Measurements from ENCODE around the gene LTBP3.

Gene LTBP3

DNA sequence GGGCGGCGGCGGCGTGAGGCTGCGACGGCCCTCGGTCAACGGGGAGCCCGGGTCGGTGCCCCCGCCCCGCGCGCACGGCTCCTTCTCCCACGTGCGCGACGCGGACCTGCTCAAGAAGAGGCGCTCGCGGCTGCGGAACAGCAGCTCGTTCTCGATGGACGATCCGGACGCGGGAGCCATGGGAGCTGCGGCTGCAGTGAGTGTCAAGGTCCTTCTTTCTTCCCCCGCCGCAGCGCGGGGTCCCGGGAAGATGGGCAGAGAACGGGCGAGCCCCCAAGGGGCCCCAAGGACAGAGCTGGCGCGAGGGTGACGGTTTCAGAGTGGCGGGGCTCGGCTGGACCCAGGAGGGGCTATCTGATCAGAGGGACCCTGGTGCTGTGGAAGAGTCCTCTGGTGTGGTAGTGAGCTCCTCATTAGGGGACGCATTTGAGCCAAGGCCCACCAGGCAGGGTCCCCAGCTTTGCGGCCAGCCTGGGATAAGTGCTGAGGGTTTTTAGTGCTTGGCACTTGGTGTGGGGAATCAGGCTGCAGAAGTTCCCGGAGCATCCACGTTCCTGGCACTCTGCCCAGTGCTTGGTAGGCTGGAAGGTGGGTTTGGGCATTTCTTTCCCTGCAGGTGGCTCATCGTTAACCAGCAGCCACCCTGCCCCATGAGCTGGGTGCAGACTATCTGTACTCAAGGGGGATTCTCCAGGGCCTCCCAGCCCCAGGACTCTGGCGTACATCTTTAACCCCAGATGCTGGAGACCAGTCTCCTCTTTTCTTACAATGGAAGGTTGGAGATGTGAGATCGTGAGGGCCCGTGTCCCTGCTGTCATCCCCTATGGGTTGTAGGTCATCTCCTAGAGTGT lies 27.5 kb upstream of the LTBP3 start:
- no peak for DNase-seq

- no peak for DNase-seq
These were observed 26.6 kb upstream of the LTBP3 start for GRCh38 chr11:65584723-65585171.

DNA sequence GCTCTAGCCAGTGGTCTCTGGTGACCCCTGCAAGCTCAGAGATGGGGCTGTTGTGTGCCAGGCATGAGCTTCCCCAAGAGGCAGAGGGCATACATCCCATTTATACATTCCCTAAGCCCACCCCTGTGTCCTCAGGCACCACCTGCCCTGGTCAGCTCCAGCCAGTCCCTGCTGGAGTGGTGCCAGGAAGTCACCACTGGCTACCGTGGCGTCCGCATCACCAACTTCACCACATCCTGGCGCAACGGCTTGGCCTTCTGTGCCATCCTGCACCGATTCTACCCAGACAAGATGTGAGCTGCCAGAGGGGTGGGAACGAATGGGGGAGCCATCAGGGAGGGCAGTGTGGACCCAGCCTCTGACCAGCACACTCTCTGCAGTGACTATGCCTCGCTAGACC lies 25.9 kb upstream of the LTBP3 start:
- no peak for DNase-seq

GRCh38 chr11:65583589-65583988 lies 25.4 kb upstream of the LTBP3 start:
- DNase-seq, result no peak

DNA sequence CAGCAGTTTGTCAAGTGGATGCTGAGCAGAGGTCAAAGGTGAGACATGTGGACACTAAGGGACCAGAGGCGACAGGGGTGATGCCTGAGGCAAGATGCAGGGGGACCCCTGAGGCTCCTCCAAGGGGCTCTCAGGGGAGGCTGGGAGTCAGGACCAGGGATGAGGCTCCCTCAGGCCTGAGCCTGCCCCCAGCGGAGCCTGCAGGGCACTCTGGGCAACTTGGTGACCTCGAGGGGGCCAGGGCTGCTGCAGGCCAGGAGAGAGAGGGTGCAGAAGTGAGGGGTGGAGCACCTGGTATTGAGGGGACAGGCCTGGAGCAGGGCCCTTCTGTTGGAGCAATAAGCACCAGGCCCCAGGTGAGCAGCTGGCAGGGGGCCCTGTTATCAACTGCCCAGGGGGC lies 23.8 kb upstream of the LTBP3 start:
- no peak for DNase-seq

DNA sequence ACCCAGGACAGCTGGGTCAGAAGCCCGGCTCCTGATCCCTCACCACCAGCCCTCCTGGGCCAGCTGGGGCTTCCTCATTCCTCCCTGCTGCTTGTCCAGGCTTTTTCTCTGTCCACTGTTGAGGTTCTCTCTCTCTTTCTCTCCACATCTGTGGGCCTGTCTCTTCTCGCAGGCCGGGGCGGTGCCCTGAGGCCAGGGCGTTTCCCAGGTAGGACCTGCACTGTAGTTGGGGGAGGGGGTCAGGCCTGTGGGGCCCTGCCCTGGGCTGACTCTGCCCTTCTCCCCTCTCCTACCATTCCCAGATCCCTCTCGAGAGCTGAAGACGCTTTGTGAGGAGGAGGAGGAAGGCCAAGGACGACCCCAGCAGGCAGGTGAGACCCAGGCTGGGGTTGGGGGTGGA lies 22.6 kb upstream of the LTBP3 start:
- DNase-seq, result no peak

DNA sequence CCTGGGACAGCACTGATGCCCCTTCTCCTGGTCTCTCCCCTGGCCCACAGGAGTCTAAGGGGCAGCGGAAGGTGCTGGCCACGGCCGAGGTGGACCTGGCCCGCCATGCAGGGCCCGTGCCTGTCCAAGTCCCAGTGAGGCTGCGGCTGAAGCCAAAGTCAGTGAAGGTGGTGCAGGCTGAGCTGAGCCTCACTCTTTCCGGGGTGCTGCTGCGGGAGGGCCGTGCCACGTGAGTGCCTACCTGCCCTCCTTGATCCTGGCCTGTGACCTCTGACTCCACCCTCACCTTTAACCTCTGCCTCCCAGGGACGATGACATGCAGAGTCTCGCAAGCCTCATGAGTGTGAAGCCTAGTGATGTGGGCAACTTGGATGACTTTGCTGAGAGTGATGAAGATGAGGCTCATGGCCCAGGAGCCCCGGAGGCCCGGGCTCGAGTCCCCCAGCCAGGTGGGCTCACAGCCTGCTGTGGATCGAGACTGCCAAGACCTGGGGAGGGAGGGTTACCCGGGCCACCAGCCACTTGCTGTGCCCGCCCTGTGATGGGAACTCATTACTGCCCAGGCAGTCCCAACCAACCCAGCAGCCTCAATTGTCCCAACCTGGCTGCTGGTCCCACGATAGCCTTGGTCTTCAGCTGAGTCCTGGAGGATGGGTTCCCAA lies 22.0 kb upstream of the LTBP3 start:
- DNase-seq, result no peak

DNA sequence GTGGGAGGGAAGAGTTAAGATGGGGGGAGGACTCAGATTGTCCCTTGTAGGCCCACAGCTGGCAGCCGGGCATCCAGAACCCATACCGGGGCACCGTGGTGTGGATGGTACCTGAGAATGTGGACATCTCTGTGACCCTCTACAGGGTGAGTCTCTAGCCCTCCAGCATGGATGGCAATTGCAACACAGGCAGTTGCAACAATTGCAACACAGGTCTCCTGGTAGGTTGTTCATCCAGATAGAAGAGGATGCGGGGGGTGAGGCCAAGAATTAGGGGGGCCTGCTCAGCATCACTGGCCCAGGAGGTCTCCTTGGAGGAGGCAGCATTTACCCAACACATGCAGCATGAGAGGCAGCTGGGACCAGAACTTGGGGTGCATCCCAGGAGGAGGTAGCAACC lies 21.1 kb upstream of the LTBP3 start:
- no peak for DNase-seq

DNA sequence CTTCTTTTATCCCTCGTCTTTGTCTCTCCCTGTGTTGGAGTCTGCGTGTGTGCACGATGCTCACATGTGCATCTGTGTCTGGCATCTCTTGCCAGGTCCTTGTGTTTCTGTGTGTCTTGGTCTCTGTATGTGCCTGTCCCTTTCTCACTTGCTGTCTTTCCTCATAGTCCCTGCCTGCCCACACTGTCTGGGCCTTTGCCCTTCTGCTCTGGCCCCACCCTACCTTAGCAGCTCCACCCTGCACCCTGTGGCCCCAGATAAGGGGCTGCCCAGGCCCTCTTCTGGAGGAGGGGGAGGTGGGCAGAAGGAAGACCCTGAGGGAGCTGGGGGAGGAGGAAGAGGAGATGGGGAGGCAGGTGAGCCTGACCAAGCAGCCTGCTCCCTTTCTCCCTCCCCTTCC lies 20.5 kb upstream of the LTBP3 start:
- no peak for DNase-seq

GRCh38 chr11:65578134-65578533 lies 20.0 kb upstream of the LTBP3 start:
- DNase-seq, result no peak

DNA sequence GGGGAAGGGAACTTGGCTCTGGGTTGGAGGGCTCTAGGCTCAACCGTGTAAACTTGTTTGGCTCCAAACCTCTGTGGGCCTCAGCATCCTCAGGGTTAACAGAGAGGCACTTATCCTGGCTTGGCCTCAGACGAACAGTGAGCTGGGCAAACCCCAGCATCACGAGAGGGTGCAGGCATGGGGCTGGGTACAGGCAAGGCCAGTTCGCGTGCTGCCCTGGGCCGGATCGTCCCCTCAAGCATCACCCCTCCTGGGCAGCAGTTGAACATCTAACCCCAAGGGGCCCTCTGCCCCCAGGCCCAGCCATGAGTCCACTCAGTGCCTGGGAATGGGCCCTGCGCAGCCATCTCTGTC lies 19.6 kb upstream of the LTBP3 start:
- DNase-seq, result no peak

DNA sequence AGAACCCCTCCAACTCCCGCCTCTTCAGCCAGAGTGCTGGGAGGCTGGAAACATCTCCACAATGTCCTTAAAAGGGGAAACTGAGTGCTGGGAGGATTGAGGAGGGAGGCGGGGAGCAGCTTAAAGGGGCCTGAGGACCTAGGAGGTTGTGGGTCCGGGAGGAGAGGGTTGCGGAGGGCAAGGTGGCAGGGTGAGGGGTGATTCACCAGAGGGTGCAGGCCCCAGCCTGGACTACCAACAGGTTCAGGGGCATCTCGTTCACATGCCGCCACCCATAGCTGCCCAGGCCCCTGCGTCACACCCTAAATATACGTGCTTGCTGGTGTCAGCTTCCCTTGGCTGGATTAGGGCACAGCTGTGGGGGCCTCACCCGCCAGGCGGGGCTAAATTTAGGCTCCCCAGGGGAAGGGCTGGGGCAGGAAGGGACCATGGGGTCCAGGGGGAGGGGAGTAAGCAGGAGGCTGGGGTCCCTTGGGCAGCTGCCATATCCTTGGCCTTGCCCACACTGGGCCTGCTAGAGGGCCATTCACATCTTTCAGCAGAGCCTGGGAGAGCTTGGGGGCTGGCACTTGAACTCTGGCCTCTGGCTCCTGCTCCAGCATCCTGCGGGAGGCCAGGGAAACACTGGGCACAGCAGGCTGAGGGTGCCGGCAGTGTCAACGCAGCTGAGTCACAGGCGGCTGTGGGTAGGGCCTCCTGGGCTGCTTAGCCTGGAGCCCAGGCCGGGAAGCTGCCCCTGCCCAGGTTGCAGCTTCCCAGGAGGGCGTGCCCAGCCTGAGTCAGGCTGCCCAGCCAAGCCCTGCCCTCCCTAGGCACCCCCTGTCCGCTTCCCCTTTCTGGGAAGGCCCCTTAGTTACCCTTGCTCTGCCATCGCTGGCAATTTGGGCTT lies 19.0 kb upstream of the LTBP3 start:
- DNase-seq, result peak; percentile 65

DNA sequence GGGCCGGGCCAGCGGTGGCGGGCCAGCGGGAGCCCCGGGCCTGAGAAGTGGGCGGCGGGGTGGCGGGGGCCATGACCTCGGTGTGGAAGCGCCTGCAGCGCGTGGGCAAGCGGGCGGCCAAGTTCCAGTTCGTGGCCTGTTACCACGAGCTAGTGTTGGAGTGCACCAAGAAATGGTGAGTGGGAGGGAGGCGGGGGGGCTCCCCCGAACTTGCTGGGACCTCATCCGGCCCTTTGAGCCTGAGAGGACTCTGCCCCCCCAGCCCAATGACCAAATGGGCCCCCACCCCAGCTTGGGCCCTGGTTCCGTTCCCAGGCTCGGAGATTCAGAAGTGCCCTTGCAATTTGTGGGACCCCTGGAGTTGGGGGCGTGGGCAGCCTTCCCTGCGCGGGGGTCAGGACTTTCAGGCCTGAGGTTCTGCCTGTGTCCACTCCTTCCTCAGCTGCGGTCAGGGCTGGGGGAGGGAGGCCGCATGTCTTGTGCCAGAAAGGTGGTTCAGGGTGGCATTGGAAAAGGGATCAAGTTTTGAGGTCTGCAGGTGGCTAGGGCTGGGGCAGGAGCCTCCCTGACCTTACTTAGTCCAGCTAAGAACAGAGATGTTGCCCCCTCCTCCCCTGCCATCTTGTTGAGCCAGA lies 18.2 kb upstream of the LTBP3 start:
- peak; percentile 41 for DNase-seq

GRCh38 chr11:65575568-65576231 lies 17.5 kb upstream of the LTBP3 start, which contains the start of gene EHBP1L1:
Gene EHBP1L1 (plus strand): TSS chr11:65576053. CDS start chr11:65576303, 250 bp downstream.
- peak; percentile 78 for DNase-seq

GRCh38 chr11:65574811-65575567 lies 16.8 kb upstream of the LTBP3 start:
- no peak for DNase-seq

DNA sequence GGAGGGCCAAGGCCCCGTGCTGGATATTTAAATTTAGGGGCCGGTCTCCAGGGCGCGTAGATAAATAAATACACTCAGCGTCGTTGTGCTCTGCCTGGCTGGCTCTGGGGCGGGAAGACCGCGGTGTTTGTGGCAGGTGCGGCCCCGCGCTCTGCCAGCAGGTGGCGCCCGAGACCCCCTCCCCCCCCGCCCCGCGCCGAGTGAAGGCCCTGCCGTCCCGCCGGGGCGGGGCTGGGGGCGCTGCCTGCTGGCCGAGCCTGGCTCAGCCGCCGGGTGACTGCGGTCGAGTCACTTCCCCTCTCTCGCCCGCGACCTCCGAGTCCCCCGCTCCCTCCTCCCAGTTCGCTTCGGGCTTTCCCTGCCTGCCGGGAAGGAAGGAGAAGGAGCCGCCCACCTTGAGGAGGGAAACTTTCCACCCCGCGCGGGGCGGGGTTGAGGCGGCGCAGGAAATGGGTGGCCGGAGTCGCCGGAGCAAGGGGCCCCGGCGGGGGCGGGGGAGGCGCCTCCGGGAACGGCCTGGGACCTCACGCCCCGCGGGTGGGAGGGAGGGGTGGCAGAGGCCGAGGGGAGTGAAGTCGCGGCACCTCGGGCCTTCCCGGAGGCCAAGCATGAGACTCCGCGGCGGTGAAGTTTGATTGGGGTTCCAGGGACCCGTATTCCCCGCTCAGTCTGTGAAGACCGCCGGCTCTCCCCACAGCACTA lies 16.1 kb upstream of the LTBP3 start:
- peak; percentile 93 for DNase-seq

GRCh38 chr11:65573391-65574079 lies 15.4 kb upstream of the LTBP3 start:
- peak; percentile 45 for DNase-seq

GRCh38 chr11:65572356-65573051 lies 14.3 kb upstream of the LTBP3 start, which contains the start of gene FAM89B:
Gene FAM89B (plus strand): TSS chr11:65572538. CDS start chr11:65572670, 132 bp downstream.
- DNase-seq, result peak; percentile 94

- no peak for DNase-seq
These were observed 13.8 kb upstream of the LTBP3 start for GRCh38 chr11:65571940-65572339.

Data from activated CD4-positive, alpha-beta T cell treated with anti-CD3 and anti-CD28 coated beads for 48 hours (primary cell).